Stomach smooth muscle (tissue), 2 donors: ENCODE measurements around the gene SPTBN5.

Experiments used
- H3K27ac ChIP-seq: one replicate; pipeline ENCODE4 v1.7.0; 2013; ENCODE audit warnings: mild to moderate bottlenecking, low read length, inconsistent platforms
- H3K27me3 ChIP-seq, 2 donors: one replicate each; pipeline ENCODE4 v1.7.0; 2013; ENCODE audit warnings: low read length in 2 of 2; ENCODE audit not compliant: insufficient read depth in 2 of 2, control insufficient read depth in 1 of 2
- H3K36me3 ChIP-seq, 2 donors: one replicate each; pipeline ENCODE4 v1.7.0; 2013; ENCODE audit warnings: low read length in 2 of 2; ENCODE audit not compliant: control insufficient read depth in 2 of 2, insufficient read depth in 2 of 2
- H3K4me1 ChIP-seq: one replicate; pipeline ENCODE4 v1.7.0; 2013; ENCODE audit warnings: low read length; ENCODE audit not compliant: control insufficient read depth, insufficient read depth
- H3K4me3 ChIP-seq, 2 donors: one replicate each; pipeline ENCODE4 v1.7.0; 2013; ENCODE audit warnings: low read length in 2 of 2
- H3K9ac ChIP-seq, 2 donors: one replicate each; pipeline ENCODE4 v1.7.0; 2013; ENCODE audit warnings: low read length in 2 of 2, mild to moderate bottlenecking in 1 of 2
- H3K9me3 ChIP-seq, 2 donors: one replicate each; pipeline ENCODE4 v1.7.0; 2013; ENCODE audit warnings: low read length in 2 of 2; ENCODE audit not compliant: control insufficient read depth in 2 of 2
- donor health status: healthy.
- donor health status: Pancreatic carcinoma.

SPTBN5 gene

DNA sequence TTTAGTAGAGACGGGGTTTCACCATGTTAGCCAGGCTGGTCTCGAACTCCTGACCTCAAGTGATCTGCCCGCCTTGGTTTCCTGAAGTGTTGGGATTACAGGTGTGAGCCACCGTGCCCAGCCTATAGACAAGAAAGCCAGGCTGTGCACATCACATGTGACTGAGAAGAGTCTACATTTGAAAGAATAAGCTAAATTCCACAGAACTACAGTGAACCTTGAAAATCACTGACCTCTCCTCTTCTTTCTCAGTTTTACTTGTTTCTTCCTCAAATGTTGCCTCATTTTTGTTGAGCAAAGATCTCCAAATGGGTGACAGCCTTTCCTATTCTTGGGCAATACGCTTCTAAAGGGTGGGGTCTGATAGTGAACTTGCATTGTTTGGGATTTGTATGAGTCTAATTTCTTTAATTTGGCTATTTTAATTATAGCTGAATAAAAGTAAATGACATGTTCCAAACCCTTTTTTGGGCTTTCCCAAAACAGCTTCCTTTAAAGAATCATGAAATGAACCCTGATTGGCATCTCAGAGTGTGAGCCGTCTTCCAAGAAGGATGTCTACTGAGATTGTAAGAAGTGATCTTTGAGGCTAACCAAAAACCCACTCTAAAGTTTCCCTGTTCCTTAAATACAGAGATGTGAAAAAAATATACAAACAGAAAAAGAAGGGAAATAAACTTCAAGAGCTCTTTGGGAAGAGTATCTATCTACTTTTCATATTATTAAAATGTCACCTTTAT, 21.6 kb upstream of the SPTBN5 start:
- H3K36me3 ChIP-seq = peaks cover 0 to 3% of the 10 kb centered on the region in 2 donors
- H3K27ac ChIP-seq = no peak overlapping the region
- H3K27me3 ChIP-seq = no peaks in the 10 kb centered on the region
- H3K4me1 ChIP-seq = peaks cover 41% of the 10 kb centered on the region
- no peaks in the 10 kb centered on the region for H3K9me3 ChIP-seq
- H3K4me3 ChIP-seq = no peak overlapping the region
- H3K9ac ChIP-seq = no peak overlapping the region

DNA sequence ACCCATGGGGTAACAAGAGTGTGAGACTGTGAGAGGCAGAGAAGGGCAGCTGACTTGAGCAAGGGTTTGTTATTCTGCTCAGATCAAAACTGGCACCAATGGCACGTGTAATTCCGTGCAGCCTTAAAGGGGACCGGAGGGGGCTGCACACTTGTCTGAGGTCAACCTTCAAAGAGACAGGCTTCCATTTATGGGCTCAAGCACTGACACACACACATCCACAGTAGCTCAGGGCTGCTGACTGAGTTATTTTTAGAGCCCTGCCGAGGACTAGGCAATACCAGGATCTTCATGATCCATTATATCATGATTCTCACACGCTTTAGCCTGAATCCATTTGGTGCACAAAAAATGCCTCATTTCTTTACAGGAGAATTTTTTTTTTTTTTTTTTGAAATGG, 20.6 kb upstream of the SPTBN5 start:
- Histone ChIP-seq H3K4me1 (peaks cover 31% of the 10 kb centered on the region), H3K27ac (no peak overlapping the region), H3K9me3 (no peaks in the 10 kb centered on the region), H3K36me3 (peaks cover 4 to 5% of the 10 kb centered on the region in 2 donors), H3K4me3 (peak overlapping the region in 1 of 2 donors; percentile 40), H3K9ac (no peak overlapping the region), H3K27me3 (no peaks in the 10 kb centered on the region)

DNA sequence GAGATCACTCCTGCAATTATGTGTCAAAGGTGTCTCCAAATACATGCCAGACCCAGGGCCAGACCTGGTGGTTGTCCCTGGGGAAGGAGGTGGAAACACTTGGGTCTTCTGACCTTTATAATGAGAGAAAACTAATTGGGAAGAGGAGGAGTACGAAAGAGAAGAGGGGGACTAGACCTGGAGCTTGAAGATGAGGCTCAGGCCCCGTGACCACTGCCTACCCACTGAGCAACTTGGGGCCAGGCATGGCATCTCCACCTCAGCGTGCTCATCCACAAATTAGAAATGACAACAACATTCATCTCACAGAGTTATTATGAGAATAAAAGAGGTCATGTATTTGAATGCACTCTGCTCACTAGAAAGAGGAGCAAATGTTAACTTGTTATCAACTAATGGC, 19.4 kb upstream of the SPTBN5 start:
- H3K4me3 ChIP-seq = no peak overlapping the region
- no peaks in the 10 kb centered on the region for H3K27me3 ChIP-seq
- no peaks in the 10 kb centered on the region for H3K9me3 ChIP-seq
- H3K27ac ChIP-seq = no peak overlapping the region
- no peak overlapping the region for H3K9ac ChIP-seq
- H3K4me1 ChIP-seq = peaks cover 24% of the 10 kb centered on the region
- peaks cover 7 to 13% of the 10 kb centered on the region in 2 donors for H3K36me3 ChIP-seq

DNA sequence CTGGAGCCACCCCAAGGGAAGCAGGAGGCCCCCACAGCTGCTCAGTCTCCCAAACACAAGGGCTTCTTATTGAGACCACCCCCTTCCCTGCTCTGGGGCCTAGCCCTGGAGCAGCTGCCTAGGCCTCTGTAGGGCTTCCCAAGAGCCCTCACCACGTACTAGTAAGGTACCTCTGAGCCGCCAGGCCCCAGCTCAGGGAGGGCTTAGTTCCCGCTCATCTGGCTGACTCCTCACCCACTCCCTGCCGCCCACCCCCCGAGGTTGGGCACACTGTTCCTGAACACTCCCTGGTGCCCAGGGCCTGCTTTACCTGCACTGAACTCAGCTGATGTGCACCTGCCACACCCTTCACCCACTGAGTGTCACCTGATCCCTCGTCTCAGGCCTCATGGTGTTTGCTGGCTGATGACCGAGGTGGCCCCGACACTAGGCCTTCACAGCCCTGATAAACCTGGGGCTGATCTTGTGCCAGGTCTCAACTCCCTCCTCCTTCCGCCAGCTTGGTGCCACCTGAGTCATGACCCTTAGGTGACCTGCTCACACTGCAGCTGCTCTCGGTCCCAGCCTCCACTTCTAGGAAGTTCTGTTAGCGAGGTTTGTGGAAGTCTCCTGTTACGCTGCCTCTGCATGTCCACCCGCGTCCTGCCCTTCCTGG, 18.0 kb upstream of the SPTBN5 start:
- Histone ChIP-seq H3K27ac (no peak overlapping the region), H3K36me3 (peaks cover 7 to 15% of the 10 kb centered on the region in 2 donors), H3K27me3 (no peaks in the 10 kb centered on the region), H3K9me3 (no peaks in the 10 kb centered on the region), H3K9ac (no peak overlapping the region), H3K4me3 (no peak overlapping the region), H3K4me1 (peaks cover 17% of the 10 kb centered on the region)

DNA sequence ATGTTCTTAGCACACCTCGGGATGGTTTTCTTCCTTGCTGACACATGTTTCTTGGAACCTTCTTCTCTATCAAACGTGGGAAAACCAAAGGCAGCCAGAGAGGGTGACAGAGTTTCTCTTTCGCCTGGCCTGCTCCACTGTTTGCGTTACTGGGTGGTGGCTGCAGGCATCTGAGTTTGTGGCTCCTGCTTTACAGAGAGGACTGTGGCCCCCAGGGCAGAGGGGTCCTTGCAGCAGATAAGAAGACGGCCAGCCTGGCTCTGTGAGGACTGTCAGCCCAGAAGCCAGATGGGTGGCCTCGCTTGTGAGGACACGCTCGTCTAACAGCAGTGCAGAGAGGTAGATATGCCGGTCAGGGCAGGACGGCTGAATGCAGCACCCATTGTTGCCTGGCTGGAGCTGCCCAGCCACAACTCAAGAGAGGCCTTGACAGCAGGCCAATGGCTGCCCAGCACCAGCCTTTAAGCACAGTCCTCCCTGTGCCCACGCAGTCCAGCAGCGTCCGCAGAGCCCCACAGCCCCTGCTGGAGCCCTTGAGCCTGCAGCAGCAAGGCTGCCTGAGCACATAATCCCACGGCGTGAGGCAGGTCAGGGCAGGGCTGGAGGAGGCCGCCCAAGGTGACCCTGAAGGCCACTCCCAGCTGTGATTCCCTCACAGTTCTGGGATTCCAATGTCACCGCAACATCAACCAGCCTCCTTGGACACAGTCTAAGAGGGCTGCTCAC, 15.0 kb upstream of the SPTBN5 start:
- Histone ChIP-seq H3K27ac (no peak overlapping the region), H3K9ac (no peak overlapping the region), H3K27me3 (no peaks in the 10 kb centered on the region), H3K4me3 (no peak overlapping the region), H3K36me3 (peaks cover 7 to 15% of the 10 kb centered on the region in 2 donors), H3K4me1 (peaks cover 8% of the 10 kb centered on the region), H3K9me3 (no peaks in the 10 kb centered on the region)

DNA sequence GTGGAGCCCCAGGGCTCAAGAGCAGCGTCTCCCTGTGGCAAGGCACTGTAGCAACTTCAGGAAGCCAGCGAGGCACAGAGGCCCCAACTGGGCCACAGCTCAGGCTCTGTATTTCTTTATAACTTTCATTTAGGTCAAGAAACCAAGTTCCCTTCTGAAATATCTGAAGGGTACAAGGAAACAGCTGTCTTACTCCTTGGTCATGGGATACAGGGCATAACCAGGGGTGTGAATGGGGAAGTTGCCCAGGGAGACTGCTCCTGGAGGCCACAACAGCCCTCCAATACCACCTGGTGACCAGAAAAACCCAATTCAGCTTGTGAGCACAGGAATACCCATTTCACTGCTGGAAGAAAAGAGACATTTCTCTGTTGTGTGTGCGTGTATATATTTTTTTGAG, 13.3 kb upstream of the SPTBN5 start:
- no peak overlapping the region for H3K27ac ChIP-seq
- no peaks in the 10 kb centered on the region for H3K27me3 ChIP-seq
- no peak overlapping the region for H3K9ac ChIP-seq
- no peak overlapping the region for H3K4me3 ChIP-seq
- H3K9me3 ChIP-seq = no peaks in the 10 kb centered on the region
- peaks cover 7 to 15% of the 10 kb centered on the region in 2 donors for H3K36me3 ChIP-seq
- peaks cover 7% of the 10 kb centered on the region for H3K4me1 ChIP-seq

DNA sequence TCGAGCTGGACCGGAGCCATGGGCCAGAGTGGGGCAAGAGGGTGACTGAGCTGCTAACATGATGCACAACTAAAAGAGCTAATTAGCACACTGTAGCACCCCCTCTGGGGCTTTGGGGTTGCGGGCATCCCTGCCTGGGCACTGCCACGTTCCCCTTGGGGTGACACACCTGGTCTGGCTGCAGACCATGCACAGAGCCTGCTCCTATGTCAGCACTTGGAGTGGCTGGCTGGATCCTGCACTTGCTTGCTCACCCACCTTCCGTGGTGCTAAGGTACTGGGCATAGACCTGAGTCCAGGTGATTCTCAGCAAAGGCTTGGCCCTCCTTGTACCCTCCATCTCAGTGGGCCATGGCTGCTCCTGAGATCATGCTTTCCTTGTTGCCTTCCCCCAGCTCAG, 12.8 kb upstream of the SPTBN5 start:
- Histone ChIP-seq H3K9ac (no peak overlapping the region), H3K27me3 (no peaks in the 10 kb centered on the region), H3K4me1 (peaks cover 7% of the 10 kb centered on the region), H3K27ac (no peak overlapping the region), H3K9me3 (no peaks in the 10 kb centered on the region), H3K4me3 (no peak overlapping the region), H3K36me3 (peaks cover 7 to 15% of the 10 kb centered on the region in 2 donors)

DNA sequence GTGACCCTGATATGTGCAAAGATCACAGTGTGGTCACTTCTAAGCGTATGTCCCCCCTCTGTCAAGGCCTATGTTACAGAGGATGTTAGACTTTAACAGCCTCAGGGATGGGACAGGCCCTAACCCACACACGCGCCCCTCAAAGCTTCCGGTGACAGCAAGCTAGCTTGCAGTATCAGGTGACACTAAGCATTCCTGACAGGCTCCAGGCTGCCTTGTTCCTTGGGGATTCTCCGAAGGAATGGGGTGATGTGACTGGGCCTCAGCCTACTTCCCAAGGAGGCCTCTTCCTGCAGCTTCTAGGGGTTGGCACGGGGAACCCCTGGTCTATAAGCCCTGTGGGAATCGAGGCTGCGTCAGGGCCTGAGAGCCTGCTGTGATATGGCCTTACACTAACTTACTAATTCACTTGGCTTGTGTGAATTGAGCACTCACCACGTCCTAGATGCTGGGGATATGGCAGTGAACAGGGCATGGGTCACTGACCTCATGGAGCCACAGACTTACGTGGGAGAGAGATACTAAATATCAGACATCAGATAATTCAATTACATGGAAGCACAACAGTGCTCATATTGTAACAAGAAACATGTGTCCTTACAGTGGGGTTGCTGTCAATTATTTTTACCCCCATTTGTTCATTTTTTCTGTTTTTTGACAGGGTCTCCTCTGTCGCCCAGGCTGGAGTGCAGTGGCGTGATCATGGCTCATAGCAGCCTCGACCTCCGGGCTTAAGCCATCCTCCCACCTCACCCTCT, 11.4 kb upstream of the SPTBN5 start:
- Histone ChIP-seq H3K27ac (no peak overlapping the region), H3K27me3 (peaks cover 0 to 2% of the 10 kb centered on the region in 2 donors), H3K4me1 (peaks cover 7% of the 10 kb centered on the region), H3K4me3 (no peak overlapping the region), H3K36me3 (peaks cover 7 to 17% of the 10 kb centered on the region in 2 donors), H3K9me3 (no peaks in the 10 kb centered on the region), H3K9ac (no peak overlapping the region)

DNA sequence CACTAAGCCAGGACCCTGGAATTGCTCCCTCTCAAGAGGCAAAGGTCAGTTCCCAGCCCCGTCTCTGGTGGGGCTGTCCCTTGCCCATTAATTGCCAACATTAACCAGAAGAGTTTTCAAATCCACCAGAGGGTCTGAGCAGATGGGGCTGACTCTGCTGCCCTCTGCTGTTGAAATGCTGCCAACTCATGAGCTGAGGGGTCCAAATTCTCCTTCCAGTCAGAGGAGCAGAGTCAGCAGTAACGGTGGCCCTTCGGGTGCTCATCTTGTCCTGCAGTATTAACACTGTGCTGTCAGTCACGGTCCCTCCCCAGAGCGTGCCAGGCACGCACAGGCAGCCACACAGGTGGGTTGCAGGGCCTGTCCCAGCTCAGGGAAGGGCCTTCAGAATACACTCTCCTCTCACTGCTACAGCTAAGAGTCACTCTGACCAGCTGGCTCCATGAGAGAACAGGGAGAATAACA, 10.7 kb upstream of the SPTBN5 start:
- Histone ChIP-seq H3K4me3 (no peak overlapping the region), H3K27me3 (peaks cover 0 to 2% of the 10 kb centered on the region in 2 donors), H3K9me3 (no peaks in the 10 kb centered on the region), H3K27ac (no peak overlapping the region), H3K36me3 (peaks cover 4 to 17% of the 10 kb centered on the region in 2 donors), H3K4me1 (peaks cover 7% of the 10 kb centered on the region), H3K9ac (no peak overlapping the region)

DNA sequence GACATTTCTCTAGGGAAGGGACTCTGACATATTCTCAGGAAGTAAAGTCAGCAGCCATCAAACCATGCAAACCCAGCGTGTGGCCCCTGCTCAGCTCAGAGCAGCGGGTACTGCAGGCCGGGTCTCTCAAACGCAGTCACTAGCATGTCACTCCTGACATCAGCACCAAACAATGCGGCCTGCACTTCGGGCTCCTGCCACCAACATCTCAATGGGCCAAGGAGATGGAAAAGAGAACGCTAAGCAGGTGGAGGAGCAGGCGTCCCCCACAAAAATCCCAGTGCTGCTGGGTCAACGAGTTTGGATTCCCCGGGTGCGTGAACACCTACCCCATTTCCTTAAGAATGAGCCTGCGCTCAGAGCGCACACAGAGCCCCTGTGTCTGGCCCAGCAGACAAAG, 9.9 kb upstream of the SPTBN5 start:
- Histone ChIP-seq H3K4me1 (peaks cover 7% of the 10 kb centered on the region), H3K27me3 (peaks cover 0 to 2% of the 10 kb centered on the region in 2 donors), H3K9ac (no peak overlapping the region), H3K4me3 (no peak overlapping the region), H3K27ac (no peak overlapping the region), H3K36me3 (peaks cover 0 to 12% of the 10 kb centered on the region in 2 donors), H3K9me3 (no peaks in the 10 kb centered on the region)
